Measurements from ENCODE around the gene IL11RA. TPM values are rescaled to one million over a fixed set of nuclear protein-coding genes. Genes with fewer than 3 reads are reported as not detected.
A peak's percentile ranks its signal among the peaks of the same experiment; 100 is the strongest.

Gene IL11RA
- total and polyA plus RNA-seq, 9 of the 15 experiments (the other 6 are each of a cell fraction or from before 2014, with no cell fraction given), result 0.11 to 5.8 (median 2.8) TPM

DNA sequence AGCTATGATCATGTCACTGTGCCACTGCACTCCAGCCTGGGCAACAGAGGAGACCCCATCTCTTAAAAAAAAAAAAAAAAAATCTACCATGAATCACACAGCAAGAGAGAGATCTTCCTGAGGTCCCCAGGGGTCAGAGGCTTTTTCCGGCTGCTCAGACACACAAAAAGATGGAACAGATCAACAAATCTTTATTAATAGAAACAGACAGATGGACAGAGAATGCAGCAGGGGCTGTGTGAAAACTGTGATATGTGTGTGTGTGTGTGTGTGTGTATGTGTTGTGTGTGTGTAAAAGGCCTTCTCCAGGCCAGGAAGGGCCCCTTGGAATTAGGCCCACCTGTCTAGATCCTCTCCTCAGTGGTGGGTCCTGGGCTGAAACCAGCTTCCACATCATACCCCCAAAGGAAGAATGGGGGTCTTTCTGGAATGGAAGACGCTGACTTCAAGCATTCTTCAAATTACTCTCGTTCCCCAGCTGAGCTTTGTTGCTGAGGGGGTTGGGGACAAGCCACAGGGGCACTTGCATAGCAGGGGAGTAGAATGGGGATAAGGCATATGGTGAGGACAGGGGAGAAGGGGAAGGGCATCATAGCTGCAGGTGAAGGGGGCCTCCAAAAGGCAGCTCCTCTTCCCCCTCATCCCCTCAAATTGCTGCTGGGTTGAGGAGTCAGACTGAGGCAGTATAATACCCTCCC, 17.3 kb upstream of the IL11RA start (continued):
- no peak for TF ChIP-seq ZSCAN32 (CRISPR knock-in tag; IDR thresholded peaks at IDR 0.05)

- ATAC-seq, result no peak
- BruUV-seq (replicated peaks), result no TSS peak
- no peaks in the 10 kb centered on the region for H3K9me1 ChIP-seq (ENCODE audit: control insufficient read depth, insufficient read depth, low read length)
- H3K9me3 ChIP-seq (replicated peaks; ENCODE audit: control insufficient read depth, insufficient read depth, low read depth, low read length), result no peaks in the 10 kb centered on the region
- H3K4me3 ChIP-seq, result peak overlapping the region; percentile 12; the same call in 1 of the 2 replicates
- H3K36me3 ChIP-seq (ENCODE audit: control insufficient read depth, insufficient read depth, low read length), result peaks cover 14% of the 10 kb centered on the region; the same call in 1 of the 3 replicates
- no peak overlapping the region for H3K27ac ChIP-seq (ENCODE audit: extremely low read depth, low read depth, low read length)
- peak overlapping the region in 1 of 2 experiments; percentile 77; a peak in 2 of 4 replicates for H3K9ac ChIP-seq (ENCODE audit: insufficient read depth in 1 of 2, low read depth in 2 of 2, low read length in 2 of 2)
- TF ChIP-seq ELF4 (CRISPR knock-in tag; IDR thresholded peaks at IDR 0.05) (no peak), CBFB (CRISPR knock-in tag; IDR thresholded peaks at IDR 0.05) (no peak), TAF15 (IDR thresholded peaks at IDR 0.05; ENCODE audit: low read depth, low read length) (no peak)
- peaks cover 5 to 23% of the 10 kb centered on the region in 2 experiments; a peak in 4 of 5 replicates for H3K4me1 ChIP-seq (replicated peaks in 1 of 2; ENCODE audit: control insufficient read depth in 2 of 2, insufficient read depth in 2 of 2, low read length in 2 of 2)
- peaks cover 18% of the 10 kb centered on the region for H3K79me2 ChIP-seq (ENCODE audit: control insufficient read depth, insufficient read depth, low read length)
- intact Hi-C loops (cut with micrococcal nuclease) (no loop called here), in situ Hi-C loops (cut with MboI) (no loop called here)
- ChIA-PET CTCF (ENCODE audit: low intra/inter-chr PET ratio) (no interaction called here), POLR2A (interaction anchor here (0.6 to 1.7 kb wide), 5 partner anchors 11 to 300 kb away, joined by 3 to 6 read pairs (median 4); partner anchors contain the start of gene GALT)
- peaks cover 0 to 3% of the 10 kb centered on the region in 2 experiments; a peak in 2 of 5 replicates for H3K27me3 ChIP-seq (ENCODE audit: control insufficient read depth in 2 of 2, insufficient read depth in 2 of 2, low read length in 2 of 2)
- no peak overlapping the region for H2AFZ ChIP-seq (ENCODE audit: low read depth, low read length)
- no peak for DNase-seq (ENCODE audit: extremely low read depth in 1 of 4, low spot score in 3 of 4)
- H3K4me2 ChIP-seq (ENCODE audit: insufficient read depth, low read length), result no peak overlapping the region
- WGBS (ENCODE audit: insufficient coverage, low coverage, missing lambda C conversion rate), result 90% methylated on average over 6 of the region's 14 CpGs
- H4K20me1 ChIP-seq (replicated peaks; ENCODE audit: control insufficient read depth, insufficient read depth, low read length), result 0 out of 2 replicates have a peak, but pooled peaks cover 4% of the 10 kb centered on the region
- no peak for FAIRE-seq
Observed at GRCh38 chr9:34635556-34635955, 16.4 kb upstream of the IL11RA start.
